Right cardiac atrium (tissue), 5 donors: ENCODE data around the gene JMJD7. TPM values are rescaled to one million over a fixed set of nuclear protein-coding genes. Genes with fewer than 3 reads are reported as not detected.

ENCODE experiments used
- ATAC-seq, 2 donors: fragments of 200-7000 bp; cut with Tn5 transposase; one replicate each; pipeline versions ENCODE4 v1.8.0 to v1.9.1; 2020; ENCODE audit warnings: moderate library complexity in 2 of 2, mild to moderate bottlenecking in 1 of 2
- DNase-seq, 3 donors: peaks; one replicate each; pipeline ENCODE4 v3.0.0-alpha.2; 2020
- H3K27ac ChIP-seq: one replicate; pipeline ENCODE4 v1.5.1; 2013; ENCODE audit warnings: mild to moderate bottlenecking, low read length, control low read depth, moderate library complexity
- H3K27me3 ChIP-seq: one replicate; pipeline ENCODE4 v1.6.1; 2013; ENCODE audit not compliant: control insufficient read depth, insufficient read depth
- H3K4me1 ChIP-seq: one replicate; pipeline ENCODE4 v1.6.1; 2013; ENCODE audit warnings: low read length; ENCODE audit not compliant: control insufficient read depth, insufficient read depth
- H3K4me3 ChIP-seq: one replicate; pipeline ENCODE4 v1.5.1; 2013; ENCODE audit warnings: low read length, control low read depth
- H3K9me3 ChIP-seq: one replicate; pipeline ENCODE4 v1.6.1; 2013; ENCODE audit warnings: low read length; ENCODE audit not compliant: control insufficient read depth
- WGBS: extraction: QIAGEN DNeasy Blood & Tissue Kit; methylation state at CpG from one replicate; pipeline ENCODE4 v1.1.7; 2013; 5-methylcytosine and 5-hydroxymethylcytosine counted together
- intact Hi-C, 4 donors: fragments of 100-400 bp; cut with DNase I; formaldehyde crosslinking; loops; one replicate each; pipeline versions ENCODE4 v1.11.0 to v1.14.0; 2022 to 2023
- polyA plus RNA-seq: library from polyadenylated mRNA; stranded (reverse); fragments of 200-250 nt; gene quantifications from one replicate; pipeline ENCODE4 v1.2.3, GENCODE V29; 2013
- total RNA-seq, 4 donors: library from RNA; stranded (reverse); fragmentation: NEBNext Ultra II Directional; extraction: Animal tissue kit (Norgen Biotek cat#: 25700); gene quantifications; one replicate each; pipeline ENCODE4 v1.2.1, GENCODE V29; 2021
- donor health status: healthy with polysubstance abuse.
- donor health status: DM: no; HTN: yes; CAD: no.
- donor health status: DM: no; HTN: no; CAD: no.
- donor health status: DM: no; HTN: yes; CAD: no; lungs with severe emphysema.
- donor health status: DM: yes; HTN: yes; CAD: no.

The JMJD7 gene
- total and polyA plus RNA-seq, 5 donors: 8.5 to 17.2 (median 16.5) TPM

DNA sequence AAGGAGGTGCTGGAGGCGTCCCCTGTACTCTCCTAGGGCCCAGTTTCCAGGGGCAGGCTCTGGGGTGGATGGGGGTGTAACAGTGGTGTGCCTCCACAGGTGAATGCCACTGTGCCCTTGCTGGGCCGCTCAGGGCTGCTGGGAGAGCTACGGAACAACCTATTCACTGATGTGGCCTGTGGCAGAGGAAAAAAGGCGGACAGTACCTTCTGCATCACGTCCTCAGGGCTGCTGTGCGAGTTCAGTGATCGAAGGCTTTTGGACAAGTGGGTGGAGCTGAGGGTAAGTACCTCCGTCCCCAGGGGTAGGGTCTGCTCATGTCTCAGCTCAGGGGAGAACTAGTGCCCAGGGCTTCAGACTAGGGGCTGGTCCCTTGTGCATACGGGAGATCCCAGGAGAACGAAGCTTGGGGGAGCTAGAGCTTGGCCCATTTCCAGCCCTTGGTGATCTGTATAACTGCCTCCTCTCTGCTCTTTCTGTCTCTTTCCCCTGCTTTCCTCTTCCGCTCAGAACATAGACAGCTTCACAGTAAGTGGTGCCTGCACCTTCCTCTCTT is 15.0 kb upstream of the JMJD7 start:
- intact Hi-C loops: loop anchor here in 2 of 4 donors (5.0 kb wide), 1 partner anchor 41 kb away; the partner anchor contains the start of gene MAPKBP1 (in 2 of the 2)
- no peak overlapping the region for H3K4me3 ChIP-seq
- no peaks in the 10 kb centered on the region for H3K4me1 ChIP-seq
- no peak overlapping the region for H3K27ac ChIP-seq
- ATAC-seq: no peak
- no peaks in the 10 kb centered on the region for H3K27me3 ChIP-seq
- WGBS: 91% methylated on average over 11 of the region's 11 CpGs
- no peaks in the 10 kb centered on the region for H3K9me3 ChIP-seq
- DNase-seq: no peak

- Histone ChIP-seq H3K4me1 (no peaks in the 10 kb centered on the region), H3K27ac (no peak overlapping the region), H3K9me3 (no peaks in the 10 kb centered on the region), H3K27me3 (no peaks in the 10 kb centered on the region), H3K4me3 (no peak overlapping the region)
- 88% methylated on average over 8 of the region's 8 CpGs for WGBS
- DNase-seq (no peak), ATAC-seq (no peak)
- intact Hi-C loops: loop anchor here in 2 of 4 donors (5.0 kb wide), 1 partner anchor 41 kb away; the partner anchor contains the start of gene MAPKBP1 (in 2 of the 2)
These were observed 14.5 kb upstream of the JMJD7 start for GRCh38 chr15:41813426-41813825.

GRCh38 chr15:41814534-41814933 is 13.4 kb upstream of the JMJD7 start:
- DNase-seq: no peak
- 80% methylated on average over 5 of the region's 5 CpGs for WGBS
- H3K4me3 ChIP-seq: no peak overlapping the region
- intact Hi-C loops: loop anchor here in 3 of 4 donors (2.0 to 5.0 kb wide), 2 partner anchors 42 kb away; partner anchors contain the start of gene MAPKBP1 (in 2 of the 3)
- no peaks in the 10 kb centered on the region for H3K4me1 ChIP-seq
- H3K9me3 ChIP-seq: no peaks in the 10 kb centered on the region
- no peak overlapping the region for H3K27ac ChIP-seq
- H3K27me3 ChIP-seq: no peaks in the 10 kb centered on the region
- no peak for ATAC-seq

DNA sequence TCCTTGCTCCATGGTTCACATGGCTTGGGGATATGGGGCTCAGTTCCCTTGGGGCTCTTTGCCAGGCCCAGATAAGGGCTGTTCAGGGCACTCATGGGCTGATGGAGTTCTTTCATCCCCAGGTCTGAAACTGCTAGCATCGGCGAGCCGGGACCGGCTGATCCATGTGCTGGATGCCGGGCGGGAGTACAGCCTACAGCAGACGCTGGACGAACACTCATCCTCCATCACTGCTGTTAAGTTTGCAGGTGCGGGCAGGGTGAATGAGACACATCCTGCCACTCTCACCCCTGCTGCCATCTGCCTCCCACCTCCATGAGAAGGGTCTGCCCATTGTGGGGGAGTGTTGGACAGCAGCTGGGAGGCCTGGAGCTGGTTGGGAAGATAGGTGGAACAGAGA is 11.1 kb upstream of the JMJD7 start:
- Histone ChIP-seq H3K4me1 (no peaks in the 10 kb centered on the region), H3K9me3 (no peaks in the 10 kb centered on the region), H3K27me3 (no peaks in the 10 kb centered on the region), H3K27ac (no peak overlapping the region), H3K4me3 (no peak overlapping the region)
- WGBS: 91% methylated on average over 9 of the region's 9 CpGs
- intact Hi-C loops: no loop called here
- ATAC-seq (no peak), DNase-seq (peak in 1 of 3 donors; percentile 22)

DNA sequence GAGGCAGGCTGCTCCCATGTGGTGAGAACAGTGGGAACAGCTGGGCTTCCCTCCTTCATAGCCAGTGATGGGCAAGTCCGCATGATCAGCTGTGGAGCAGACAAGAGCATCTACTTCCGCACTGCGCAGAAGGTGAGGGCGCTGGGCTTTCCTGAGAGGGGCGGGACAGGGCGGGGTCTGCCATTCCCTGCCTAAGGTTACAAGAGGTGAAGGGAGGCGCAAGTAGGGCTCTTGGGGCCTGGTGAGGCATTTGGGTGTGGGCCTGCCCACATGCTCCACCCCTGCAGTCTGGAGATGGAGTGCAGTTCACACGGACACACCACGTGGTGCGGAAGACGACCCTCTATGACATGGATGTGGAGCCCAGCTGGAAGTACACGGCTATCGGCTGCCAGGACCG is 10.6 kb upstream of the JMJD7 start:
- no peaks in the 10 kb centered on the region for H3K9me3 ChIP-seq
- ATAC-seq: no peak
- H3K27ac ChIP-seq: no peak overlapping the region
- peak in 1 of 3 donors; percentile 37 for DNase-seq
- no peaks in the 10 kb centered on the region for H3K4me1 ChIP-seq
- intact Hi-C loops: no loop called here
- WGBS: 90% methylated on average over 14 of the region's 14 CpGs
- H3K4me3 ChIP-seq: no peak overlapping the region
- no peaks in the 10 kb centered on the region for H3K27me3 ChIP-seq

GRCh38 chr15:41817781-41818180 is 10.1 kb upstream of the JMJD7 start:
- no peak for ATAC-seq
- WGBS: 91% methylated on average over 6 of the region's 6 CpGs

GRCh38 chr15:41819455-41820050 is 8.3 kb upstream of the JMJD7 start:
- H3K27ac ChIP-seq: no peak overlapping the region
- H3K4me1 ChIP-seq: no peaks in the 10 kb centered on the region
- no peak overlapping the region for H3K4me3 ChIP-seq
- 90% methylated on average over 9 of the region's 9 CpGs for WGBS
- no peaks in the 10 kb centered on the region for H3K9me3 ChIP-seq
- ATAC-seq: no peak
- no peaks in the 10 kb centered on the region for H3K27me3 ChIP-seq
- no peak for DNase-seq
- intact Hi-C loops: no loop called here

More at GRCh38 chr15:41817781-41818180, 10.1 kb upstream of the JMJD7 start:
- intact Hi-C loops: no loop called here
- no peaks in the 10 kb centered on the region for H3K27me3 ChIP-seq
- no peaks in the 10 kb centered on the region for H3K4me1 ChIP-seq
- DNase-seq: no peak
- H3K4me3 ChIP-seq: no peak overlapping the region
- H3K9me3 ChIP-seq: no peaks in the 10 kb centered on the region
- H3K27ac ChIP-seq: no peak overlapping the region

GRCh38 chr15:41820791-41821423 is 7.0 kb upstream of the JMJD7 start:
- ATAC-seq (no peak), DNase-seq (no peak)
- Histone ChIP-seq H3K4me3 (no peak overlapping the region), H3K27ac (no peak overlapping the region), H3K27me3 (no peaks in the 10 kb centered on the region), H3K4me1 (no peaks in the 10 kb centered on the region), H3K9me3 (no peaks in the 10 kb centered on the region)
- intact Hi-C loops: no loop called here
- 88% methylated on average over 6 of the region's 6 CpGs for WGBS

- Histone ChIP-seq H3K4me1 (no peaks in the 10 kb centered on the region), H3K9me3 (no peaks in the 10 kb centered on the region), H3K4me3 (no peak overlapping the region), H3K27me3 (no peaks in the 10 kb centered on the region), H3K27ac (no peak overlapping the region)
- DNase-seq (no peak), ATAC-seq (no peak)
- intact Hi-C loops: no loop called here
- WGBS: 82% methylated on average over 4 of the region's 4 CpGs
These were observed 6.1 kb upstream of the JMJD7 start for GRCh38 chr15:41821831-41822230.

DNA sequence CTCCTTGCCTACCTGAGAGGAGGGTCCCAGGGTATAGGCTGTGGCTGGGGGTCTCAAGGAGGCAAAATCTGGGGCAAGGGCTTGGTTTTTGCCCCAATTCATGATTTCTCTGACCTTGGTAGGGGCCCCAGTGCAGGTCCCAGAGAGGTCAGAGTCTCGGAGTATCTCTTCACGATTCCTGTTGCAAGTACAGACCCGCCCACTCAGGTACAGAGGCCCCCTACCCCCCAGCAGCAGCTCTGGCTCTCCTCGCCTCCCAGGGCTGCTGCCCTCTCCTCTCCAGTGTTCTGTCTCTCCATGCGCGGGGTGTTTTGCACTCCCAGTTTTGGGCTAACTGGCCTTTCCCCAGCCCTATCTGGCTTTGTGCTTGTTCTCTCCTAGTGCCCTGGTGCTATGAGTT is 5.4 kb upstream of the JMJD7 start:
- H3K4me3 ChIP-seq: no peak overlapping the region
- no peaks in the 10 kb centered on the region for H3K27me3 ChIP-seq
- no peaks in the 10 kb centered on the region for H3K4me1 ChIP-seq
- ATAC-seq: no peak
- peak in 1 of 3 donors; percentile 18 for DNase-seq
- H3K27ac ChIP-seq: no peak overlapping the region
- 91% methylated on average over 6 of the region's 6 CpGs for WGBS
- intact Hi-C loops: no loop called here
- no peaks in the 10 kb centered on the region for H3K9me3 ChIP-seq

DNA sequence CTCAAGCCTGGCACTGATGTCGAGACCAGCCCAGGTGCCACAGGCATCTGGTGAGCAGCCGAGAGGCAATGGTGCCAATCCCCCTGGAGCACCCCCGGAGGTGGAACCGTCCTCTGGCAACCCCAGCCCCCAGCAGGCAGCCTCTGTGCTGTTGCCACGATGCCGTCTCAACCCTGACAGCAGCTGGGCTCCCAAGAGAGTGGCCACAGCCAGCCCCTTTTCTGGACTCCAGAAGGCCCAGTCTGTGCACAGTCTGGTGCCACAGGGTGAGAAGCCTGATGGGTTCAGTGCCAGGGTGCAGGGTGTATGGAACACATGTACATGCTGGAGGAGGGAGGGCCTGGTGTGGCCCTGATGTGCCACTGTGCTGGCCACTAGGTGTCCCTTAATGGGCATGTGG is 4.9 kb upstream of the JMJD7 start:
- DNase-seq (peak in 2 of 3 donors; percentile 33 to 37), ATAC-seq (no peak)
- Histone ChIP-seq H3K4me3 (no peak overlapping the region), H3K9me3 (no peaks in the 10 kb centered on the region), H3K27ac (no peak overlapping the region), H3K4me1 (no peaks in the 10 kb centered on the region), H3K27me3 (no peaks in the 10 kb centered on the region)
- intact Hi-C loops: no loop called here
- WGBS: 86% methylated on average over 6 of the region's 6 CpGs
